ENCODE measurements around the gene GPD2.
A peak's percentile ranks its signal among the peaks of the same experiment; 100 is the strongest.

DNA sequence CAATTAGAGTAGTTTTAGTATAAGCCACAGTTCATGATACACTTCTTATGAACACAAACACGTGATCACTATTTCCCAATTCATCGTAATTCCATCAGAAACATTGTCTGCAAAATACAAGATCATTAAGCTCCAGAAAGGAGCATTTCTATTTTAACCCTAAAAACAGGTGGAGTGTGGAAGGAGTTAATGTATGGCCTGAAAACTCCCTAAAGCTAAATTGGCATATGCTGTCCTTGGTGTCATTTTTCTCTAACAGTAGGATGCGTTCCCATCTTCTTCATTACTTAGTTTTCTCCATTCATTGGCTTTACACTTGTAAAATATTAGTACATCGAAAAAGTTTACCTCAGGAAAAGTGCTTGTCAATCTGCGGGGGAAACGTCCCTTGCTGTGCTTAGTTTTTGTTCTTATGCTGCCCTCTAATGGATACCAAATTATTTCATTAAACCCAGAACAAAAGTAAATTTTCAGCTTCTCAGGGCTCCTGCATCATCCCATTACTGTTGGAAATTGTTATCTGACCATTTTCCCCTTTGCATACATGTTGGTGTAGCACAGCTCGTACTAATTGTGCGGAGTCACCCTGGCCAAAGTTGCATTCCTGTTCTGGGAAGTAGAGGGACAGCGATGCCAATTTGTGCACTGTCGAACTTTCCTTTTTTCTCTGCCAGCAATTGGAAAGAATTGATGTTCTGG, 153.4 kb downstream of the GPD2 start:
- TF ChIP-seq ZNF224 (CRISPR knock-in tag; IDR thresholded peaks at IDR 0.05) (no peak), HNRNPK (IDR thresholded peaks at IDR 0.05; ENCODE audit: low read depth, low read length, poor library complexity, severe bottlenecking) (no peak), POLR2AphosphoS5 (IDR thresholded peaks at IDR 0.05; ENCODE audit: low read depth, low read length) (no peak), SAFB2 (CRISPR knock-in tag; IDR thresholded peaks at IDR 0.05; ENCODE audit: borderline replicate concordance, low read depth) (no peak), ZFP37 (CRISPR knock-in tag; IDR thresholded peaks at IDR 0.05; ENCODE audit: borderline replicate concordance) (no peak), ZNF24 (IDR thresholded peaks at IDR 0.05) (no peak), ZZZ3 (CRISPR knock-in tag; IDR thresholded peaks at IDR 0.05; ENCODE audit: borderline replicate concordance) (no peak)
- TF ChIP-seq, protein P1, sequence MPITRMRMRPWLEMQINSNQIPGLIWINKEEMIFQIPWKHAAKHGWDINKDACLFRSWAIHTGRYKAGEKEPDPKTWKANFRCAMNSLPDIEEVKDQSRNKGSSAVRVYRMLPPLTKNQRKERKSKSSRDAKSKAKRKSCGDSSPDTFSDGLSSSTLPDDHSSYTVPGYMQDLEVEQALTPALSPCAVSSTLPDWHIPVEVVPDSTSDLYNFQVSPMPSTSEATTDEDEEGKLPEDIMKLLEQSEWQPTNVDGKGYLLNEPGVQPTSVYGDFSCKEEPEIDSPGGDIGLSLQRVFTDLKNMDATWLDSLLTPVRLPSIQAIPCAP (CRISPR knock-in tag; IDR thresholded peaks at IDR 0.05; ENCODE audit: low read depth) = no peak
- TF ChIP-seq, protein P2, sequence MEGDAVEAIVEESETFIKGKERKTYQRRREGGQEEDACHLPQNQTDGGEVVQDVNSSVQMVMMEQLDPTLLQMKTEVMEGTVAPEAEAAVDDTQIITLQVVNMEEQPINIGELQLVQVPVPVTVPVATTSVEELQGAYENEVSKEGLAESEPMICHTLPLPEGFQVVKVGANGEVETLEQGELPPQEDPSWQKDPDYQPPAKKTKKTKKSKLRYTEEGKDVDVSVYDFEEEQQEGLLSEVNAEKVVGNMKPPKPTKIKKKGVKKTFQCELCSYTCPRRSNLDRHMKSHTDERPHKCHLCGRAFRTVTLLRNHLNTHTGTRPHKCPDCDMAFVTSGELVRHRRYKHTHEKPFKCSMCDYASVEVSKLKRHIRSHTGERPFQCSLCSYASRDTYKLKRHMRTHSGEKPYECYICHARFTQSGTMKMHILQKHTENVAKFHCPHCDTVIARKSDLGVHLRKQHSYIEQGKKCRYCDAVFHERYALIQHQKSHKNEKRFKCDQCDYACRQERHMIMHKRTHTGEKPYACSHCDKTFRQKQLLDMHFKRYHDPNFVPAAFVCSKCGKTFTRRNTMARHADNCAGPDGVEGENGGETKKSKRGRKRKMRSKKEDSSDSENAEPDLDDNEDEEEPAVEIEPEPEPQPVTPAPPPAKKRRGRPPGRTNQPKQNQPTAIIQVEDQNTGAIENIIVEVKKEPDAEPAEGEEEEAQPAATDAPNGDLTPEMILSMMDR (CRISPR knock-in tag; IDR thresholded peaks at IDR 0.05) = peak; percentile 71
